Heart right ventricle (tissue), 16 donors: ENCODE results near the gene CAMKMT. TPM values are rescaled to one million over a fixed set of nuclear protein-coding genes. Genes with fewer than 3 reads are reported as not detected.
A peak's percentile ranks its signal among the peaks of the same experiment; 100 is the strongest.

Experiments
- ATAC-seq, 8 donors: fragments of 200-7000 bp; cut with Tn5 transposase; one replicate each; pipeline ENCODE4 v1.9.1; 2020; ENCODE audit warnings: mild to moderate bottlenecking in 8 of 8, moderate library complexity in 8 of 8, moderate number of reproducible peaks in 1 of 8
- DNase-seq, 2 donors: peaks; one replicate each; pipeline ENCODE4 v3.0.0-alpha.2; 2020
- H3K27ac ChIP-seq, 10 donors: fragments of 200-600 bp; sonication (generic) in 2 of 10; one replicate each; pipeline versions ENCODE4 v1.5.0 to v1.8.0; 2020 to 2022; ENCODE audit warnings: mild to moderate bottlenecking in 3 of 10
- H3K27me3 ChIP-seq, 7 donors: fragments of 200-600 bp; one replicate each; pipeline ENCODE4 v1.8.0; 2021 to 2022; ENCODE audit warnings: mild to moderate bottlenecking in 2 of 7
- H3K36me3 ChIP-seq, 9 donors: fragments of 200-600 bp; sonication (generic) in 1 of 9; one replicate each; pipeline versions ENCODE4 v1.5.0 to v1.8.0; 2020 to 2022; ENCODE audit warnings: mild to moderate bottlenecking in 2 of 9
- H3K4me1 ChIP-seq, 9 donors: fragments of 200-600 bp; sonication (generic) in 1 of 9; one replicate each; pipeline versions ENCODE4 v1.5.0 to v1.8.0; 2020 to 2022; ENCODE audit warnings: mild to moderate bottlenecking in 4 of 9
- H3K4me3 ChIP-seq, 10 donors: fragments of 200-600 bp; sonication (generic) in 2 of 10; one replicate each; pipeline versions ENCODE4 v1.5.0 to v1.8.0; 2020 to 2022; ENCODE audit warnings: mild to moderate bottlenecking in 7 of 10, moderate library complexity in 2 of 10
- H3K9me3 ChIP-seq, 11 donors: fragments of 200-600 bp in 10 of 11; sonication (generic) in 2 of 11; one replicate each; pipeline versions ENCODE4 v1.5.0 to v1.8.0; 2013 to 2022; ENCODE audit warnings: mild to moderate bottlenecking in 2 of 11, control low read depth in 1 of 11, moderate library complexity in 1 of 11
- WGBS, 2 donors: extraction: QIAGEN DNeasy Blood & Tissue Kit; methylation state at CpG; one replicate each; pipeline ENCODE4 v1.1.7; 2013; ENCODE audit warnings: inconsistent platforms in 1 of 2; 5-methylcytosine and 5-hydroxymethylcytosine counted together
- intact Hi-C, 10 donors: fragments of 100-400 bp; cut with DNase I; formaldehyde crosslinking; loops; one replicate each; pipeline versions ENCODE4 v1.11.1 to v1.14.2; 2022
- long read RNA-seq, 3 donors: library from polyadenylated mRNA; unstranded; transcript quantifications; one replicate each; pipeline ENCODE4 v2.0.0, GENCODE V29; 2020 to 2021
- polyA plus RNA-seq, 2 donors: library from polyadenylated mRNA; stranded (reverse); fragments of 200-250 nt; gene quantifications; one replicate each; pipeline ENCODE4 v1.2.3, GENCODE V29; 2013
- total RNA-seq, 10 donors: library from RNA; stranded (reverse); fragmentation: NEBNext Ultra II Directional in 3 of 10; extraction: Animal tissue kit (Norgen Biotek cat#: 25700) in 3 of 10; gene quantifications; one replicate each; pipeline versions ENCODE4 v1.2.1 to v1.2.4, GENCODE V29; 2021 to 2023
- TF ChIP-seq, protein P1 (sequence below), 9 donors: fragments of 200-600 bp; sonication (generic) in 2 of 9; IDR thresholded peaks; one replicate each; pipeline versions ENCODE4 v1.5.0 to v1.8.0; 2021 to 2022; ENCODE audit warnings: antibody characterized with exemption in 9 of 9, mild to moderate bottlenecking in 5 of 9, moderate library complexity in 1 of 9
- donor health status: Arrhythmogenic right ventricular cardiomyopathy.
- donor health status: ischemic (EF 13 %, LVEDD 7.1; RV severe dilation, severe dysfunction).
- donor health status: healthy with polysubstance abuse.
- donor health status: DM: no; HTN: yes; CAD: no.
- donor health status: DM: no; HTN: no; CAD: no.
- donor health status: ischemic (EF 25% LVEDD 6.9; RV normal size, moderate dysfunction).
- donor health status: ischemic (EF 25% LVEDD 5.7; RV mildly dilated, moderate dysfunction).
- donor health status: healthy.
- donor health status: DM: yes; HTN: yes; CAD: no.
- donor health status: Ischemic cardiomyopathy.
- donor health status: ischemic (EF 35%, LVEDD 5.7; RV mildly dilated, moderate dysfunction).
- donor health status: nonischemic (EF 11% LVEDD 7.7; RV severe dilation, severe dysfunction).
- donor health status: DM: yes; HTN: yes; CAD: no.
- donor health status: PGD.
- donor health status: ischemic (EF 29% LVEDD 5.4; RV normal size, mild dysfunction).
- donor health status: nonischemic (EF 23%, LVEDD 6.1; RV moderate dilation, normal function).

The CAMKMT gene
- total RNA-seq, result 1 to 10 TPM; 4.1 to 6.4 (median 4.9) TPM
- polyA plus RNA-seq, result 1 to 10 TPM; 4.7 to 4.9 TPM
- long read RNA-seq, donor 1, partial matches to known transcripts, result 1 of 1 reads
- long read RNA-seq, donor 1, other reads (novel, unspliced or antisense), result 0 of 1 reads
- long read RNA-seq, donor 2, partial matches to known transcripts, result 0 of 1 reads
- long read RNA-seq, donor 2, other reads (novel, unspliced or antisense), result 1 of 1 reads
- long read RNA-seq, donor 3, partial matches to known transcripts, result 0 of 3 reads
- long read RNA-seq, donor 3, other reads (novel, unspliced or antisense), result 3 of 3 reads

DNA sequence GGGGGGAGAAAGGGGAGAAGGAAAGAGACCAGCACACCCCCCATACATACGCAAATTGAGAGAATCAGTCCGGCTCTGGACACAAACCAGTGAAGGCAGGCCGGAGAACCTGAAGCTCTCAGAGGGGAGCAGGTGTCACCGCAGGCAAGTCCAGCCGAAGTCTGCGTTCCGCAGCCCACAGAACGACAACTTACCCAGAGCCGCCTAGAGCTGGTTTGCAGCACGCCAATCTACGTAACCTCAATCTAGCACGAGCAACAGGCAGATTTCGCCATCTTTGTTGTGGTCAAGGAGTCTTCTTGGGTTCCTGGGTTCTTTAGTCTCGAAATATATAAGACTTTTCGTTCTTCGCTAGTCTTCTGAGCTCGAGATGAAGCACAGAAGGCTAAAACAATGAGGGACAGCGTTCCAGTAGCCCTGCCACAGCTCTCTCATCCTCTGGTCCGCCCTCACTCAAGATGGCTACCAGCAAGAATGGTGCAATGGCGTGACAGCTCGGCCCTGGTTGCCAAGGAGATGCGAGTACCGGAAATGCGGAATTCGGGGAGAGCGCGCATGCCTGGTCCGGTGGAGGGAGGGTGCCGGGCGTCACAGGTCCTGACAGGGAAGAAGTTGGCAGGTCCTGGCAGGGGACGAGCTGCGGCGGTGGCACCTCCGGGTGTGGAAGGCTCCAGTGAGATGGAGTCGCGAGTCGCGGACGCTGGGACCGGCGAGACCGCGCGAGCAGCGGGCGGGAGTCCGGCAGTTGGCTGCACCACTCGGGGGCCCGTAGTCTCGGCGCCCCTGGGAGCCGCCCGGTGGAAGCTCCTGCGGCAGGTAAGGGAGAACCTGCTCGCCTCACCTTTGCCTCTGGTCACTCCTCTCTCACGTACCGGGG is at the start of gene CAMKMT, which contains the start of gene PREPL:
TSS of gene CAMKMT (plus strand) at position 618 of the 877 bp plus-strand sequence.
TSS of gene PREPL (minus strand) at position 165 of the 877 bp plus-strand sequence. CDS start 15,152 bp downstream, outside the sequence.
- intact Hi-C loops, result loop anchor here in 5 of 10 donors (2.0 to 10.0 kb wide), 6 partner anchors 193 to 367 kb away; partner anchors contain the start of genes PPM1B (in 5 of the 5) and LRPPRC (in 2 of the 5)
- Histone ChIP-seq H3K27me3 (no peaks in the 10 kb centered on the region), H3K4me3 (peak within 1 kb of the TSS; percentile 42 to 98 (median 88)), H3K27ac (peak within 1 kb of the TSS; percentile 93 to 99 (median 96)), H3K4me1 (peaks cover 0 to 44% (median 33%) of the 10 kb centered on the region in 9 donors), H3K9me3 (no peaks in the 10 kb centered on the region), H3K36me3 (no peaks in the 10 kb centered on the region)
- TF ChIP-seq, protein P1, sequence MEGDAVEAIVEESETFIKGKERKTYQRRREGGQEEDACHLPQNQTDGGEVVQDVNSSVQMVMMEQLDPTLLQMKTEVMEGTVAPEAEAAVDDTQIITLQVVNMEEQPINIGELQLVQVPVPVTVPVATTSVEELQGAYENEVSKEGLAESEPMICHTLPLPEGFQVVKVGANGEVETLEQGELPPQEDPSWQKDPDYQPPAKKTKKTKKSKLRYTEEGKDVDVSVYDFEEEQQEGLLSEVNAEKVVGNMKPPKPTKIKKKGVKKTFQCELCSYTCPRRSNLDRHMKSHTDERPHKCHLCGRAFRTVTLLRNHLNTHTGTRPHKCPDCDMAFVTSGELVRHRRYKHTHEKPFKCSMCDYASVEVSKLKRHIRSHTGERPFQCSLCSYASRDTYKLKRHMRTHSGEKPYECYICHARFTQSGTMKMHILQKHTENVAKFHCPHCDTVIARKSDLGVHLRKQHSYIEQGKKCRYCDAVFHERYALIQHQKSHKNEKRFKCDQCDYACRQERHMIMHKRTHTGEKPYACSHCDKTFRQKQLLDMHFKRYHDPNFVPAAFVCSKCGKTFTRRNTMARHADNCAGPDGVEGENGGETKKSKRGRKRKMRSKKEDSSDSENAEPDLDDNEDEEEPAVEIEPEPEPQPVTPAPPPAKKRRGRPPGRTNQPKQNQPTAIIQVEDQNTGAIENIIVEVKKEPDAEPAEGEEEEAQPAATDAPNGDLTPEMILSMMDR (IDR thresholded peaks at IDR 0.05), result no peak
- WGBS, 2 donors, result 0% methylated on average over 57 of the region's 57 CpGs
- DNase-seq (peak; percentile 98 to 99), ATAC-seq (peak; percentile 97 to 99 (median 98))

DNA sequence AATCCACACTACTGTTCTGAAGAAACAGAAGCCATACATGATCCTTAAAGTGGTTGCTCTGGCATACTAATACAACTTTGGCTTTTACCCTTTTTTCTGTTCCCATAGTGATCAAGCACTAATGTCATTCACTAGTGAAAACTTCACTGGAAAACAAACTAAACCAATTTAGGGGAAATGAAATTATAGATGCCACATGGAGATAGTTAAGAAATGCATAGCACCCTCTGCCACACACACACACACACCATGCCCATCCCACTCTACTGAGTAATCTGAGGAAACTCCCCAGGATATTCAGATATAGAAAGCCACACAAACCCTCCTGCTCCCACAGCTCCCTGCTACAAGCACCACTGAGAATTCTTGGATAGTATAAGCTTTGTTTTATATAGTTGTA is 47.4 kb upstream of the CAMKMT start:
- H3K27ac ChIP-seq, result no peak overlapping the region
- intact Hi-C loops, result no loop called here
- DNase-seq (no peak), ATAC-seq (no peak)
- H3K36me3 ChIP-seq, result peaks cover 0 to 88% (median 45%) of the 10 kb centered on the region in 9 donors
- no peaks in the 10 kb centered on the region for H3K27me3 ChIP-seq
- TF ChIP-seq, protein P1 (IDR thresholded peaks at IDR 0.05), result no peak
- H3K4me3 ChIP-seq, result no peak overlapping the region
- peaks cover 0 to 33% (median 25%) of the 10 kb centered on the region in 11 donors for H3K9me3 ChIP-seq
- H3K4me1 ChIP-seq, result no peaks in the 10 kb centered on the region

DNA sequence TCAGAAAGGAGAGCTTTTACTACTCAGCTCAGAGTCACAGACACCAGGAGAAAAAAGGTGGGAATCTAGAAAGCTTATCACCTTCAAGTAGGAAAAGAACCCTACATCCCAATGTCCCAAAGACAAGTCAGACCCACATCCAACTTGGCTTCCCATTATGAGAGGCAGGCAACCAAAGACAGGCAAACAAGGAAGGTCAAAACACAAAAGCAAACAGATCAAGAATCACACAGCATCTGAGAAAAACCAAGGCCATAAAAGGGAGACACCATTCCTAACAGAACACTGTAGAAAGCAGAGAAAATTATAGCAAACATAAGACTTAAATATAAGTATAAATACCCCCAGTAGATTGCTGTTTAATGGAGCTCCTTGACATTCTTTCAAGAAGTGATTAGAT is 45.8 kb upstream of the CAMKMT start:
- Histone ChIP-seq H3K27me3 (no peaks in the 10 kb centered on the region), H3K9me3 (peaks cover 0 to 17% (median 9%) of the 10 kb centered on the region in 11 donors), H3K36me3 (peaks cover 0 to 99% (median 47%) of the 10 kb centered on the region in 9 donors), H3K27ac (no peak overlapping the region), H3K4me1 (no peaks in the 10 kb centered on the region), H3K4me3 (no peak overlapping the region)
- intact Hi-C loops, result no loop called here
- no peak for DNase-seq
- TF ChIP-seq, protein P1 (IDR thresholded peaks at IDR 0.05), result no peak
- ATAC-seq, result no peak

DNA sequence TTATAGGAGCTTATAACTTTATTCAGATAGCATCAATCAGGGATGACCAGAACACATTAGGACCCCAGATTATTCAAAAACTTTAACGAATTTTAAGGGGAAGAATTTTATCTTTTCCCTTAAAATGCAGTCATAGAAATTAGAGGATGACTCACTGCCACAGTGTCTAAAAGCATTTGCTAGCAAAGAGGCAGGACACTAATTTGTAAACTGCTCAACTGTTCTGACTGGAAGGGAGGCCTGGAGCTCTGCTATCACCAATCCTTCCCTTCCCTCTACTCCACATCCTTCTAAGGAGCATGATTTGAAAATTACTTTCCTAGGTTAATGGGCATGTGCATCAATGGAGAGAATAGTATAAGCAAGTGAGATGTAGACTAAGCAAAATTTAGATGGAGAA is 40.9 kb upstream of the CAMKMT start:
- TF ChIP-seq, protein P1 (IDR thresholded peaks at IDR 0.05), result no peak
- intact Hi-C loops, result no loop called here
- no peaks in the 10 kb centered on the region for H3K27me3 ChIP-seq
- no peak overlapping the region for H3K27ac ChIP-seq
- WGBS, 2 donors, result 80 to 86% methylated on average over 1 of the region's 1 CpG
- DNase-seq (no peak), ATAC-seq (no peak)
- no peaks in the 10 kb centered on the region for H3K9me3 ChIP-seq
- H3K4me3 ChIP-seq, result no peak overlapping the region
- H3K4me1 ChIP-seq, result peaks cover 0 to 15% (median 6%) of the 10 kb centered on the region in 9 donors
- peaks cover 0 to 100% (median 48%) of the 10 kb centered on the region in 9 donors for H3K36me3 ChIP-seq
